HCT116 (cell line): ENCODE measurements around the gene OR1C1. TPM values are rescaled to one million over a fixed set of nuclear protein-coding genes. Genes with fewer than 3 reads are reported as not detected.

Experiments
- ATAC-seq: fragments of 200-7000 bp; cut with Tn5 transposase; 2 replicates; pipeline ENCODE4 v1.9.1; 2020; ENCODE audit warnings: mild to moderate bottlenecking, moderate library complexity
- BruUV-seq: library from RNA; stranded (reverse); fragments of 400-500 nt; replicated peaks from 2 replicates; lab custom pipeline; 2021; lab: Mats Ljungman, UMichigan
- CTCF ChIA-PET: fragments of 300-600 bp; sonication (Branson Sonifier 250); formaldehyde crosslinking; loops from one replicate; lab custom pipeline; 2021; ENCODE audit warnings: antibody characterized with exemption; lab: Charles Lee
- POLR2A ChIA-PET: fragments of 300-600, 350-600 bp; sonication (Branson Sonifier 250); formaldehyde crosslinking; loops from one replicate; lab custom pipeline; 2021; ENCODE audit warnings: antibody characterized with exemption; lab: Charles Lee
- RAD21 ChIA-PET, 2 experiments: fragments of 300-600 bp; sonication (Branson Sonifier 250); formaldehyde crosslinking; loops; one replicate each; lab custom pipeline; 2023; ENCODE audit warnings: low total read pairs in 2 of 2; ENCODE audit not compliant: uncharacterized antibody in 2 of 2, unreplicated experiment in 2 of 2, low non-redundant PET in 1 of 2; lab: Charles Lee
- DNase-seq: peaks from one replicate; pipeline ENCODE4 v3.0.0-alpha.2; 2010; ENCODE audit warnings: low read depth, low spot score
- H2AFZ ChIP-seq: fragments of 200-600 bp; shearing (Covaris generic), sonication (generic); 2 replicates; pipeline ENCODE4 v1.6.1; 2017; ENCODE audit warnings: low read depth, mixed run types, mixed read lengths, antibody characterized with exemption, low read length; ENCODE audit not compliant: poor library complexity, severe bottlenecking
- H3K27ac ChIP-seq: 2 replicates; pipeline ENCODE4 v1.5.1; 2012; ENCODE audit warnings: low read depth, low read length
- H3K27me3 ChIP-seq: fragments of 200-600 bp; sonication (generic); 2 replicates; pipeline ENCODE4 v1.6.1; 2016; ENCODE audit warnings: mixed run types, low read length, mixed read lengths; ENCODE audit not compliant: insufficient read depth
- H3K36me3 ChIP-seq, 2 experiments: fragments of 200-500 bp in 1 of 2; fragments of 200-600 bp in 1 of 2; sonication (Bioruptor generic) in 1 of 2; sonication (generic) in 1 of 2; 2 replicates each; pipeline versions ENCODE4 v1.5.1 to v1.6.1; 2014 to 2016; ENCODE audit warnings: low read length in 2 of 2, inconsistent platforms in 1 of 2, mixed read lengths in 1 of 2, mixed run types in 1 of 2; ENCODE audit not compliant: insufficient read depth in 2 of 2, control insufficient read depth in 1 of 2
- H3K4me1 ChIP-seq, 2 experiments: fragments of 200-600 bp in 1 of 2; sonication (generic) in 1 of 2; 2 replicates each; pipeline versions ENCODE4 v1.5.1 to v1.6.1; 2012 to 2017; ENCODE audit warnings: low read length in 2 of 2, inconsistent platforms in 1 of 2, mild to moderate bottlenecking in 1 of 2, mixed read lengths in 1 of 2, mixed run types in 1 of 2, moderate library complexity in 1 of 2; ENCODE audit not compliant: insufficient read depth in 2 of 2, control insufficient read depth in 1 of 2
- H3K4me2 ChIP-seq: fragments of 200-600 bp; sonication (generic); 2 replicates; pipeline ENCODE4 v1.6.1; 2017; ENCODE audit warnings: mixed run types, low read length, mixed read lengths
- H3K4me3 ChIP-seq, 2 experiments: fragments of 200-600 bp in 1 of 2; sonication (generic) in 1 of 2; replicated peaks in 1 of 2; 2 replicates each; pipeline ENCODE4 v1.5.1; 2011 to 2016; ENCODE audit warnings: low read length in 2 of 2, control low read depth in 1 of 2, low read depth in 1 of 2, mild to moderate bottlenecking in 1 of 2, mixed read lengths in 1 of 2, mixed run types in 1 of 2
- H3K79me2 ChIP-seq: fragments of 200-600 bp; sonication (generic); 2 replicates; pipeline ENCODE4 v1.6.1; 2017; ENCODE audit warnings: mild to moderate bottlenecking, mixed run types, low read length, moderate library complexity, mixed read lengths; ENCODE audit not compliant: insufficient read depth
- H3K9ac ChIP-seq: fragments of 200-600 bp; sonication (generic); 2 replicates; pipeline ENCODE4 v1.6.1; 2016; ENCODE audit warnings: low read length, mixed read lengths
- H3K9me2 ChIP-seq: fragments of 200-600 bp; sonication (generic), shearing (Covaris generic); 2 replicates; pipeline ENCODE4 v1.6.1; 2017; ENCODE audit warnings: mixed run types, mild to moderate bottlenecking, moderate library complexity; ENCODE audit not compliant: insufficient read depth
- H3K9me3 ChIP-seq, 2 experiments: fragments of 200-500 bp in 1 of 2; fragments of 200-600 bp in 1 of 2; sonication (Bioruptor generic) in 1 of 2; sonication (generic) in 1 of 2; 2 replicates each; pipeline ENCODE4 v1.6.1; 2014 to 2017; ENCODE audit warnings: low read length in 2 of 2, mixed read lengths in 2 of 2, inconsistent platforms in 1 of 2, low read depth in 1 of 2, mild to moderate bottlenecking in 1 of 2, mixed run types in 1 of 2, moderate library complexity in 1 of 2; ENCODE audit not compliant: control insufficient read depth in 1 of 2, insufficient read depth in 1 of 2
- H4K20me1 ChIP-seq: fragments of 200-600 bp; sonication (generic), shearing (Covaris generic); 2 replicates; pipeline ENCODE4 v1.6.1; 2017; ENCODE audit warnings: mixed run types, mild to moderate bottlenecking, moderate library complexity; ENCODE audit not compliant: insufficient read depth
- ATF3 ChIP-seq: IDR thresholded peaks from 2 replicates; pipeline ENCODE4 v1.6.1; 2012
- CEBPB ChIP-seq: IDR thresholded peaks from 2 replicates; pipeline ENCODE4 v1.6.1; 2012; ENCODE audit warnings: low read depth
- EGR1 ChIP-seq: IDR thresholded peaks from 2 replicates; pipeline ENCODE4 v1.6.1; 2012; ENCODE audit warnings: low read depth
- ELF1 ChIP-seq: IDR thresholded peaks from 2 replicates; pipeline ENCODE4 v1.6.1; 2012; ENCODE audit warnings: low read depth, borderline replicate concordance
- EZH2phosphoT487 ChIP-seq: fragments of 200-600 bp; IDR thresholded peaks from 2 replicates; pipeline ENCODE4 v1.6.1; 2018; ENCODE audit warnings: antibody characterized with exemption, borderline replicate concordance
- POLR2A ChIP-seq: IDR thresholded peaks from 2 replicates; pipeline ENCODE4 v1.7.0; 2011; ENCODE audit warnings: borderline replicate concordance; ENCODE audit not compliant: insufficient read depth, insufficient read length; ENCODE audit errors: extremely low read depth
- REST ChIP-seq: IDR thresholded peaks from 2 replicates; pipeline ENCODE4 v1.6.1; 2012; ENCODE audit warnings: low read depth
- SRF ChIP-seq: IDR thresholded peaks from 2 replicates; pipeline ENCODE4 v1.6.1; 2012; ENCODE audit warnings: low read depth
- TCF7L2 ChIP-seq: IDR thresholded peaks from 2 replicates; pipeline ENCODE4 v1.7.0; 2011; ENCODE audit warnings: borderline replicate concordance, inconsistent platforms; ENCODE audit not compliant: insufficient read depth, insufficient read length; ENCODE audit errors: extremely low read depth
- ZBTB33 ChIP-seq: IDR thresholded peaks from 2 replicates; pipeline ENCODE4 v1.6.1; 2011; ENCODE audit warnings: mild to moderate bottlenecking, low read length, moderate library complexity; ENCODE audit not compliant: insufficient replicate concordance; ENCODE audit errors: extremely low read depth
- ZFX ChIP-seq: fragments of 450-650 bp; IDR thresholded peaks from 2 replicates; pipeline ENCODE4 v1.6.1; 2017
- ZNF274 ChIP-seq: fragments of 200-500 bp; sonication (Bioruptor generic); IDR thresholded peaks from 2 replicates; pipeline ENCODE4 v1.6.1; 2014; ENCODE audit warnings: mild to moderate bottlenecking, low read depth, low read length, inconsistent platforms
- intact Hi-C: fragments of 100-400 bp; cut with micrococcal nuclease; formaldehyde crosslinking; loops from 2 replicates; pipeline ENCODE4 v1.10.0; 2022
- total RNA-seq: library from RNA; stranded (reverse); gene quantifications from one replicate; pipeline ENCODE4 v1.2.1, GENCODE V29; 2021; ENCODE audit not compliant: unreplicated experiment
- TF ChIP-seq, protein P1 (sequence below): IDR thresholded peaks from 2 replicates; pipeline ENCODE4 v1.6.1; 2012

Gene OR1C1
- total RNA-seq, 1 experiment from 2014 or later, result not detected

DNA sequence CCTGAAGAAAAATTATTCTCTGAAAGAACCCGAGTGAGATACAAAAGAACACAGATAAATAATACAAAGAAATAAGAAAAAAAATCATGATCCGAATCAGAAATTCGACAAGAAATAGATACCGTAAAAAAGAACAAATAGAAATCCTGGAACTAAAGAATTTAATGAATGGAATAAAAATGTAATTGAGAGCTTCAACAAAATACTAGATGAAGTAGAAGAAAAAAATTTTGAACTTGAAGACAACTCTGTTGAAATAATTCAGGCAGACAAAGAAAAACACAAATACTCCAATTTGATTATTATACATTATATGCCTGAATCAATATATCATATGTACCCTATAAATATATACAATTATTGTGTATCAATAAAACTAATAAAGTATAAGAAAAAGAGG, 39.1 kb downstream of the OR1C1 start:
- H3K79me2 ChIP-seq, result no peaks in the 10 kb centered on the region
- TF ChIP-seq EZH2phosphoT487 (no peak), ELF1 (no peak), SRF (no peak), ZNF274 (no peak), REST (no peak), EGR1 (no peak), POLR2A (no peak), TCF7L2 (no peak), CEBPB (no peak), ZFX (no peak), ZBTB33 (no peak), ATF3 (no peak)
- TF ChIP-seq, protein P1, sequence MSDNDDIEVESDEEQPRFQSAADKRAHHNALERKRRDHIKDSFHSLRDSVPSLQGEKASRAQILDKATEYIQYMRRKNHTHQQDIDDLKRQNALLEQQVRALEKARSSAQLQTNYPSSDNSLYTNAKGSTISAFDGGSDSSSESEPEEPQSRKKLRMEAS, result no peak
- H3K4me1 ChIP-seq, result no peaks in the 10 kb centered on the region
- ChIA-PET POLR2A (no interaction called here), RAD21 (no interaction called here), CTCF (no interaction called here)
- H3K9me2 ChIP-seq, result no peaks in the 10 kb centered on the region
- no peaks in the 10 kb centered on the region for H3K36me3 ChIP-seq
- no peak overlapping the region for H3K9ac ChIP-seq
- no peaks in the 10 kb centered on the region for H4K20me1 ChIP-seq
- H3K27me3 ChIP-seq, result no peaks in the 10 kb centered on the region
- DNase-seq (no peak), ATAC-seq (no peak)
- intact Hi-C loops, result no loop called here
- H3K9me3 ChIP-seq, result peaks cover 8 to 13% of the 10 kb centered on the region in 2 experiments; a peak in 2 of 4 replicates
- no peak overlapping the region for H3K4me2 ChIP-seq
- H2AFZ ChIP-seq, result no peak overlapping the region
- no peak overlapping the region for H3K27ac ChIP-seq
- H3K4me3 ChIP-seq, result no peak overlapping the region
- BruUV-seq, result no TSS peak
